ENCODE data around the gene SVIL. TPM values are rescaled to one million over a fixed set of nuclear protein-coding genes. Genes with fewer than 3 reads are reported as not detected.
"Not testable (repeated sequence)": the region's sequence is repeated elsewhere in the genome, so short reads cannot be mapped to it uniquely, and the experiment has no call there.

Gene SVIL
- total and polyA plus RNA-seq, 10 donors, result 1.4 to 65.3 (median 20.4) TPM

DNA sequence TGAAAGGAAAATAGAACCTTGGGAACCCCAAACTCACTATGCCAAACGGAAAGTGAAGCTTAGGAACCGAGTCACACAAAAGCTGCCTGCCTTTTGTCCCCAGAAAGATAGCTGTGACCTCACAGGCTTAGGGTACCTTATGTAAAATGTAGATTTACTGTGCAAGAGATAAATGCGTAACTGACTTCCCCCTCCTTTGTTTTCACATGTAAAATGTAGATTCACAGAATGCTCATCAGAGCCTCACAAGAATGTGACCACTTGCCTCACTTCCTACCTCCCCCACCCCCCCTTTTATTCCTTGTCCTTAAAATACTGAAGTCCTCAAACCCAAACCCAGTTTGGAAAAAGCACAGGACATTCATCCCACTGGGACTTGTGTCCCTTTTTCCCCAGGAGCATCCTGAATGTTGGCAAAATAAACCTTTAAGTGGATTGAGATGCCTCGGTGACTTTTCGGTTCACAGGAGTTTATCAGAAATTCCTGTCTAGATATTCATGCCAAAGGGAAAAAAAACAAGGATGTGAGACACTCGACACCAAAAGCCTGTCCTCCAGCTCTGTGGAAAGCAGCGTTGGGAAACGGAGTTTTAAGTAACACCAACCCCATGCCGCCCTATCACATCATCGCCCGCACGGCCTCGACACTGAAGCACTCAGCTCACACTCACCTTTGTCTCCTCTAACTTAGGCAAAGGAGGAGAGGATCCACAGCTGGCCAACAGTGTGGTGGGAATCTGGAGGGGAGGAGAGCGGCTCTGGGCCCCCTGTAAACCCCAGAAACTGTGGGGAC lies 45.9 kb downstream of the SVIL start:
- intact Hi-C loops (cut with DNase I; ENCODE audit: low total_unique reads), result no loop called here
- Histone ChIP-seq H3K9me3 (no peaks in the 10 kb centered on the region), H3K36me3 (no peaks in the 10 kb centered on the region), H3K4me3 (no peak overlapping the region), H3K27ac (peak overlapping the region in 5 of 8 donors; percentile 9 to 58 (median 48)), H3K27me3 (replicated peaks in 1 of 7) (peaks cover 0 to 7% (median 0%) of the 10 kb centered on the region in 7 donors), H3K4me1 (peaks cover 0 to 34% (median 12%) of the 10 kb centered on the region in 6 donors)
- WGBS, 5 donors, result 57 to 76% (median 69%) methylated on average over 14 of the region's 14 CpGs
- TF ChIP-seq POLR2AphosphoS5 (IDR thresholded peaks at IDR 0.05), result no peak
- TF ChIP-seq, protein P1, sequence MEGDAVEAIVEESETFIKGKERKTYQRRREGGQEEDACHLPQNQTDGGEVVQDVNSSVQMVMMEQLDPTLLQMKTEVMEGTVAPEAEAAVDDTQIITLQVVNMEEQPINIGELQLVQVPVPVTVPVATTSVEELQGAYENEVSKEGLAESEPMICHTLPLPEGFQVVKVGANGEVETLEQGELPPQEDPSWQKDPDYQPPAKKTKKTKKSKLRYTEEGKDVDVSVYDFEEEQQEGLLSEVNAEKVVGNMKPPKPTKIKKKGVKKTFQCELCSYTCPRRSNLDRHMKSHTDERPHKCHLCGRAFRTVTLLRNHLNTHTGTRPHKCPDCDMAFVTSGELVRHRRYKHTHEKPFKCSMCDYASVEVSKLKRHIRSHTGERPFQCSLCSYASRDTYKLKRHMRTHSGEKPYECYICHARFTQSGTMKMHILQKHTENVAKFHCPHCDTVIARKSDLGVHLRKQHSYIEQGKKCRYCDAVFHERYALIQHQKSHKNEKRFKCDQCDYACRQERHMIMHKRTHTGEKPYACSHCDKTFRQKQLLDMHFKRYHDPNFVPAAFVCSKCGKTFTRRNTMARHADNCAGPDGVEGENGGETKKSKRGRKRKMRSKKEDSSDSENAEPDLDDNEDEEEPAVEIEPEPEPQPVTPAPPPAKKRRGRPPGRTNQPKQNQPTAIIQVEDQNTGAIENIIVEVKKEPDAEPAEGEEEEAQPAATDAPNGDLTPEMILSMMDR (IDR thresholded peaks at IDR 0.05 in 8 of 11, conservative IDR thresholded peaks at IDR 0.05 in 3 of 11), result no peak
- TF ChIP-seq POLR2A (IDR thresholded peaks at IDR 0.05), result no peak
- no peak for DNase-seq

DNA sequence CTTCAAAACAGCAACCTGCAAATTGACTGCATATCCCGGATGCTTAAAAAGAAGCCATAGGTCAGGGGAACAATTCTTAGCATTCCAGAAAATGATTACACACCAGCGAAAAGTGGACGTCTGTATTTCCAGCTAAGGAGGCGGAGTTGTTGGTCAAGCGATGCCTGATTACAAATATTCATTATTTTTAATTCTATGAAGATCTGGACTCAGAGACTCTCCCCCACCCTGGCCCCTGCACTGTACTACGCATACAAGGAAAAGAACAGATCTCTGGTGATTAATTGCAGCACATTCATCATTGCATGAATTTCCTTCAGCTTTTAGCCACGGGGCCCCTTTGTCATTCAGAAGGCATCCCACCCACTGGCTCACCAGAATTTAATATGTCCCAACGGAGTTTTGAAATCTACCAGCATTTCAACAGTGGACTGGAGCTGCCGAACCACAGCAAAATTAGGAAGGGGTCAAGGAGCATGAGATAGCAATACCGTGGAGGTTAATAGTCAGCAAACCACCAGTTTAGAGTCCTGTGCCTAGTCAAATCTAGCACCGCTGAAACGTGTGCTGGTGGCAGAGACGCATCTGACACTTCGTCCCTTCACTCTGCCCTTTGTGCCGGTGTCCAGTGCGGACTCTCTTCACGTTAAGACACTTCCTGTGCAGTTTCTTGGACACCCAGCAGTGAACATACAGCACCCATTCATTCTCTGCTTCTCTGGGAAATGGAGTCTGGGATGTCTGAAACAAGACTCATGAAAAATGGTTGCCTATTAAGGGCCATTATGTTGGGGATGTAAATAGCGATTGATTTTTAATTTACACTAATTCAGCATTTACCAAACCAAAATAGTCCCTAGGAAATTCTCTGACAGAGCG lies 46.8 kb downstream of the SVIL start:
- H3K4me3 ChIP-seq; H3K9me3 ChIP-seq; H3K27me3 ChIP-seq (replicated peaks in 1 of 7); H3K36me3 ChIP-seq; DNase-seq; intact Hi-C loops (cut with DNase I; ENCODE audit: low total_unique reads): not testable (repeated sequence)
- Histone ChIP-seq H3K27ac (peak overlapping the region in 5 of 8 donors; percentile 9 to 58 (median 48)), H3K4me1 (peaks cover 0 to 34% (median 12%) of the 10 kb centered on the region in 6 donors)
- 45 to 76% (median 69%) methylated on average over 12 to 16 of the region's 19 CpGs for WGBS, 5 donors

DNA sequence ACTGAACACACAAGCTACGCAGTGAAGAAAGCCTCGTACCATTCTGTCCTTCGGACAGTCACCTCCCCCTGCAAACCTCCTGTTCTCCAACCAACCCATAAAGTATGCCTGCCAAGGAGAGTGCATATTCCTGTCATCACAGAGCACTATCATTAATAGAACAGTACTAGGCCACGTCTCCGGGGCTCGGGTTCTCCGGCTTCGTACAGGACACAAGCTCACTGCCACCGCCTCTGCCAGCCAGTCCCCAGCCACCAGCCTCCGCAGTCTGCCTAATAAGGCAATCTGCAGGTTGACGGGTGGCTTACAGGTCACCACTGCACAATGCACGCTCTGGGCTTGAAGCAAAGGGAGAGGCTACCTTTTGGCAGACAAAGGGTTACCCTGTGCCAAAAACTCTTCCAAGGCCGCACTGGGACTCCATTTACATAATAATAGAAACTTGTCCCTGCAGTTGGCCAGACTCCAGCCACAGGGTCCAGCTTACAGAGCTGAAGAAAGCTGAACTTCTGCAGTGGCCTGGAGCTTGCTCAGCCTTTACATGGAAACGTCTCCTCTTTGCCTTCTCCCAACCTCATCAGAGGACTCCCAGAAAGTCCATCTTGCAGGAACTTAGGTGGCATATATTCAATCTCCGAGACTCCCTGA lies 47.5 kb downstream of the SVIL start:
- intact Hi-C loops (cut with DNase I; ENCODE audit: low total_unique reads); H3K4me3 ChIP-seq; H3K9me3 ChIP-seq; H3K36me3 ChIP-seq; H3K27me3 ChIP-seq (replicated peaks in 1 of 7); DNase-seq: not testable (repeated sequence)
- 56 to 87% (median 77%) methylated on average over 12 to 15 of the region's 15 CpGs for WGBS, 5 donors
- peak overlapping the region in 1 of 8 donors; percentile 4 for H3K27ac ChIP-seq
- H3K4me1 ChIP-seq, result peaks cover 0 to 34% (median 12%) of the 10 kb centered on the region in 6 donors

DNA sequence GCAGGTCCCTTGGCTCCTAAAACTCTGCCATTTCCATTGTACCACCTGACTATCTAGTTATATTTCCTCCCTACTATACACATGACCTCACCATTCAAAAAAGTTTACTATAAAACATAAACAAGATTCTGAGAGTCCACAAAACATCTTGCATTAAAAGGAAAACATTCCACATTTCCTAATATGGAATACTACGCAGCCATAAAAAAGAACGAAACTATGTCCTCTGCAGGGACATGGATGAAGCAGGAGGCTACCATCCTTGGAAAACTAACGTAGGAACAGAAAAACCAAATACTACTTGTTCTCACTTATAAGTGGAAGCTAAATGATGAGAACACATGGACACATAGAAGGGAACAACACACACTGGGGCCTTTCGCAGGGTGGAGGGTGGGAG lies 48.3 kb downstream of the SVIL start:
- Histone ChIP-seq H3K36me3 (no peaks in the 10 kb centered on the region), H3K9me3 (no peaks in the 10 kb centered on the region), H3K4me1 (peaks cover 0 to 34% (median 12%) of the 10 kb centered on the region in 6 donors), H3K27ac (no peak overlapping the region), H3K27me3 (replicated peaks in 1 of 7) (peaks cover 0 to 7% (median 0%) of the 10 kb centered on the region in 7 donors), H3K4me3 (no peak overlapping the region)
- intact Hi-C loops (cut with DNase I; ENCODE audit: low total_unique reads), result no loop called here
- no peak for DNase-seq
- 86 to 96% (median 93%) methylated on average over 4 of the region's 4 CpGs for WGBS, 5 donors
- TF ChIP-seq, protein P1 (IDR thresholded peaks at IDR 0.05 in 8 of 11, conservative IDR thresholded peaks at IDR 0.05 in 3 of 11), result no peak
- TF ChIP-seq POLR2A (IDR thresholded peaks at IDR 0.05) (no peak), POLR2AphosphoS5 (IDR thresholded peaks at IDR 0.05) (no peak)

Data from spleen (tissue), 11 donors.